ENCODE measurements around the gene MAGEA11. TPM values are rescaled to one million over a fixed set of nuclear protein-coding genes. Genes with fewer than 3 reads are reported as not detected.

MAGEA11 gene
- total and polyA plus RNA-seq, 4 donors: not detected

DNA sequence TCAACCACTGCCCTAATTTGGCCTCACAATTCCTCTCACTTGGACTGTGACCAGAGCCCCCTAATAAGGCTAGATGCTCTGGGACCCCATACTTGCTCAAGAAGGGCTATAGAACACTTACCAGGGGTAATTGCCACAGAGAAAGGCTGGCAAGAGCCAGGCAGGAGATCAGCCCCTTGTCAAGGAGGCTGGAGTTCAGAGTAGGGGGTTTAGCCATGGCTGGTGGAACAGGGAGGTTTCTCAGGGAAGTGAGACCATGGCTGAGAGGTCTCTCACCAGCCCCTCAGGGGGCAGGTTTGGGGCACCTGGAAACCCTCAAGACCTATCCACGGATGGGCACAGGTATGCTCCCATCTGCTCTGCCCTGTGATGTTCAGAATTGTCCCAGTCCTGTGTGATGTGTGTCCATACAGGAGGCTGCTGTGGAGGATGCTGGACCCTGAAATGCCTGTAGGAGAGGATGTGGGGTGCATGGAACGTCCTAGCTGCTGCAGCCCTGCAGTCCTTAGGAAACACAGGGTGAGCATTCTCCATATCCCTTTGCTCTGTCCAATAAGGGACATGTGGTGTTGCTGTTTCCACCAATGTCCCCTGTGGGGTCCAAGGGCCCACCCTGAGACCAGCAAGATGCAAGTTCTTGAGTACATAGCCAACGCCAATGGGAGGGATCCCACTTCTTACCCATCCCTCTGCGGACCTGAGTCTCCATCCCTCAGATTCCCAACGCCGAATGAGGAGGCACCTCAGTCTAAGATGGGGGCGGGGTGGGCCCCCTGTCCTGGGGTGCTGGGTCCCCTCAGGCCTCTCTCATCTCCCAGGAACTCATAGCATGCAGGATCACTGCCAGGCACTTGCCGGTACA lies 45.6 kb downstream of the MAGEA11 start:
- H3K36me3 ChIP-seq (ENCODE audit: control insufficient read depth in 4 of 4, insufficient read depth in 3 of 4, low read depth in 1 of 4, low read length in 3 of 4): no peaks in the 10 kb centered on the region
- no peaks in the 10 kb centered on the region for H3K27me3 ChIP-seq (ENCODE audit: control insufficient read depth in 4 of 4, insufficient read depth in 4 of 4, low read length in 3 of 4)
- TF ChIP-seq REST (IDR thresholded peaks at IDR 0.05): no peak
- TF ChIP-seq TAF1 (conservative IDR thresholded peaks at IDR 0.05): no peak
- TF ChIP-seq HNF4G (IDR thresholded peaks at IDR 0.05): no peak
- TF ChIP-seq, protein P1, sequence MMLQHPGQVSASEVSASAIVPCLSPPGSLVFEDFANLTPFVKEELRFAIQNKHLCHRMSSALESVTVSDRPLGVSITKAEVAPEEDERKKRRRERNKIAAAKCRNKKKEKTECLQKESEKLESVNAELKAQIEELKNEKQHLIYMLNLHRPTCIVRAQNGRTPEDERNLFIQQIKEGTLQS (IDR thresholded peaks at IDR 0.05): no peak
- H3K4me1 ChIP-seq (ENCODE audit: control insufficient read depth in 4 of 4, insufficient read depth in 4 of 4, low read length in 3 of 4): no peaks in the 10 kb centered on the region
- H3K9me3 ChIP-seq (ENCODE audit: control insufficient read depth in 4 of 4, low read length in 3 of 4): no peaks in the 10 kb centered on the region
- no peak overlapping the region for H3K27ac ChIP-seq (ENCODE audit: low read depth in 1 of 2, low read length in 2 of 2)
- no peak overlapping the region for H3K9ac ChIP-seq (ENCODE audit: low read depth in 1 of 2, low read length in 2 of 2)
- no peak overlapping the region for H3K4me3 ChIP-seq (ENCODE audit: low read depth in 1 of 3, low read length in 3 of 3)
- WGBS: 81% methylated on average over 8 of the region's 8 CpGs
- DNase-seq (ENCODE audit: low spot score): no peak

DNA sequence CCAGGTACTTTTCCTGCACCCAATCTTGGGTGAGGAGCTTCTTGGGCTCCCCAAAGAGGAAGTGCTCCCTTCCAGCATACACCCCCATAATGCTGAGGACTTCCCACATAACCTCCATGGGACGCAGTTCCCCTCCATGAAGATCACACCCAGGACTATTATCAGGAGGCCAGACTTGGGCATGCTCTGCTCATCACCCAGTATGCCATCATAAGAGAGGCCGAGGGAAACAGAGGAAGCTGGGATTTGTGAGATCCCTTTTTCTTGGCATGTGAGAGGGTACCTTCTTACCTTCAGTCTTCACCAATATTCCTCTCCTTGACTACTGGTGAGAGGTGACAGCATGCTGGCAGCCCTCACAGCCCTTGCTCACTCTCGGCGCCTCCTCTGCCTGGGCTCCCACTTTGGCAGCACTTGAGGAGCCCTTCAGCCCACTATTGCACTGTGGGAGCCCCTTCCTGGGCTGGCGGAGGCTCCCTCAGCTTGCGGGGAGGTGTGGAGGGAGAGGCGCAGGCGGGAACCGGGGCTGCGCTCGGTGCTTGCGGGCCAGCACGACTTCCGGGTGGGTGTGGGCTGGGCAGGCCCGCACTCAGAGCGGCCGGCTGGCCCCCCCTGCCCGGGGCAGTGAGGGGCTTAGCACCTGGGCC lies 46.3 kb downstream of the MAGEA11 start:
- no peak overlapping the region for H3K9ac ChIP-seq (ENCODE audit: low read depth in 1 of 2, low read length in 2 of 2)
- WGBS: 94% methylated on average over 18 of the region's 18 CpGs
- no peak overlapping the region for H3K4me3 ChIP-seq (ENCODE audit: low read depth in 1 of 3, low read length in 3 of 3)
- H3K36me3 ChIP-seq (ENCODE audit: control insufficient read depth in 4 of 4, insufficient read depth in 3 of 4, low read depth in 1 of 4, low read length in 3 of 4): no peaks in the 10 kb centered on the region
- no peak overlapping the region for H3K27ac ChIP-seq (ENCODE audit: low read depth in 1 of 2, low read length in 2 of 2)
- no peak for TF ChIP-seq HNF4A (conservative IDR thresholded peaks at IDR 0.05)
- TF ChIP-seq EGR1 (IDR thresholded peaks at IDR 0.05; ENCODE audit: low read depth in 2 of 2): no peak
- TF ChIP-seq NR2F2 (IDR thresholded peaks at IDR 0.05): no peak
- TF ChIP-seq RXRA (IDR thresholded peaks at IDR 0.05): no peak
- no peak for TF ChIP-seq TAF1 (conservative IDR thresholded peaks at IDR 0.05)
- TF ChIP-seq FOXA2 (IDR thresholded peaks at IDR 0.05): no peak
- TF ChIP-seq CTCF (IDR thresholded peaks at IDR 0.05; ENCODE audit: low read depth, low read length, missing input control): no peak
- no peak for TF ChIP-seq ZBTB33 (IDR thresholded peaks at IDR 0.05)
- no peak for TF ChIP-seq YY1 (IDR thresholded peaks at IDR 0.05)
- no peak for TF ChIP-seq HNF4G (IDR thresholded peaks at IDR 0.05)
- TF ChIP-seq GABPA (IDR thresholded peaks at IDR 0.05 in 1 of 2, conservative IDR thresholded peaks at IDR 0.05 in 1 of 2): no peak
- no peak for TF ChIP-seq FOXA1 (IDR thresholded peaks at IDR 0.05)
- no peak for TF ChIP-seq SP1 (IDR thresholded peaks at IDR 0.05)
- no peak for TF ChIP-seq REST (IDR thresholded peaks at IDR 0.05)
- TF ChIP-seq, protein P1 (IDR thresholded peaks at IDR 0.05): no peak
- DNase-seq (ENCODE audit: low spot score): no peak
- no peaks in the 10 kb centered on the region for H3K4me1 ChIP-seq (ENCODE audit: control insufficient read depth in 4 of 4, insufficient read depth in 4 of 4, low read length in 3 of 4)
- H3K9me3 ChIP-seq (ENCODE audit: control insufficient read depth in 4 of 4, low read length in 3 of 4): no peaks in the 10 kb centered on the region
- H3K27me3 ChIP-seq (ENCODE audit: control insufficient read depth in 4 of 4, insufficient read depth in 4 of 4, low read length in 3 of 4): no peaks in the 10 kb centered on the region
